DND-41 (cell line): Measurements from ENCODE around the gene TMSB10.
"Not testable (repeated sequence)": the region's sequence is repeated elsewhere in the genome, so short reads cannot be mapped to it uniquely, and the experiment has no call there.

Source experiments
- ATAC-seq: fragments of 200-7000 bp; cut with Tn5 transposase; 3 replicates; pipeline ENCODE4 v1.9.1; 2021; ENCODE audit warnings: low read depth; ENCODE audit not compliant: insufficient read depth
- DNase-seq: peaks from one replicate; pipeline ENCODE4 v3.0.0-alpha.2; 2020
- H2AFZ ChIP-seq: 2 replicates; pipeline ENCODE4 v1.6.0; 2012; ENCODE audit warnings: low read depth, low read length
- H3K27ac ChIP-seq: 2 replicates; pipeline ENCODE4 v1.5.1; 2012; ENCODE audit warnings: low read length, inconsistent platforms
- H3K27me3 ChIP-seq: fragments of 200-600 bp; sonication (generic); 2 replicates; pipeline ENCODE4 v1.6.0; 2012; ENCODE audit warnings: low read length, mild to moderate bottlenecking, inconsistent platforms; ENCODE audit not compliant: insufficient read depth, poor library complexity
- H3K36me3 ChIP-seq: 2 replicates; pipeline ENCODE4 v1.5.1; 2012; ENCODE audit warnings: low read length, inconsistent platforms; ENCODE audit not compliant: insufficient read depth
- H3K4me1 ChIP-seq: 2 replicates; pipeline ENCODE4 v1.5.1; 2012; ENCODE audit warnings: mild to moderate bottlenecking, low read length; ENCODE audit not compliant: insufficient read depth
- H3K4me2 ChIP-seq: 2 replicates; pipeline ENCODE4 v1.6.0; 2012; ENCODE audit warnings: mild to moderate bottlenecking, moderate library complexity, low read length, inconsistent platforms; ENCODE audit not compliant: insufficient read depth
- H3K4me3 ChIP-seq, 2 experiments: fragments of 200-600 bp in 1 of 2; shearing (Covaris generic) in 1 of 2; 2 replicates each; pipeline ENCODE4 v1.5.1; 2012 to 2016; ENCODE audit warnings: inconsistent platforms in 2 of 2, low read length in 2 of 2, mild to moderate bottlenecking in 2 of 2, low read depth in 1 of 2, moderate library complexity in 1 of 2
- H3K79me2 ChIP-seq: 2 replicates; pipeline ENCODE4 v1.6.0; 2012; ENCODE audit warnings: low read length, inconsistent platforms; ENCODE audit not compliant: insufficient read depth
- H3K9ac ChIP-seq: 2 replicates; pipeline ENCODE4 v1.6.0; 2012; ENCODE audit warnings: low read depth, mild to moderate bottlenecking, inconsistent platforms, low read length, moderate library complexity
- H3K9me3 ChIP-seq: 2 replicates; pipeline ENCODE4 v1.5.1; 2012; ENCODE audit warnings: low read length, moderate library complexity, mild to moderate bottlenecking, inconsistent platforms; ENCODE audit not compliant: insufficient read depth, severe bottlenecking
- H4K20me1 ChIP-seq: 2 replicates; pipeline ENCODE4 v1.6.0; 2012; ENCODE audit warnings: low read length; ENCODE audit not compliant: insufficient read depth
- CTCF ChIP-seq: IDR thresholded peaks from 2 replicates; pipeline ENCODE4 v1.5.1; 2012; ENCODE audit warnings: borderline replicate concordance, low read length, moderate library complexity, mild to moderate bottlenecking; ENCODE audit not compliant: poor library complexity, severe bottlenecking; ENCODE audit errors: extremely low read depth
- EZH2 ChIP-seq: IDR thresholded peaks from 3 replicates; pipeline ENCODE4 v1.6.1; 2012; ENCODE audit warnings: borderline replicate concordance, low read depth, mild to moderate bottlenecking, moderate library complexity, low read length, inconsistent platforms; ENCODE audit not compliant: severe bottlenecking

The TMSB10 gene

GRCh38 chr2:84914334-84914733 lies 8.9 kb downstream of the TMSB10 start:
- Histone ChIP-seq H2AFZ (no peak overlapping the region), H3K9me3 (no peaks in the 10 kb centered on the region), H3K9ac (no peak overlapping the region), H3K79me2 (no peaks in the 10 kb centered on the region), H3K27ac (no peak overlapping the region), H3K4me2 (no peak overlapping the region), H3K27me3 (no peaks in the 10 kb centered on the region), H4K20me1 (no peaks in the 10 kb centered on the region), H3K36me3 (0 out of 2 replicates have a peak, but pooled peaks cover under 1% of the 10 kb centered on the region), H3K4me1 (no peaks in the 10 kb centered on the region), H3K4me3 (no peak overlapping the region)
- no peak for ATAC-seq
- DNase-seq: no peak
- no peak for TF ChIP-seq CTCF
- no peak for TF ChIP-seq EZH2

GRCh38 chr2:84915675-84916074 lies 10.2 kb downstream of the TMSB10 start:
- H3K27me3 ChIP-seq, H4K20me1 ChIP-seq, H3K9ac ChIP-seq, H3K27ac ChIP-seq, H3K36me3 ChIP-seq, DNase-seq, H3K79me2 ChIP-seq, ATAC-seq, H3K4me2 ChIP-seq, H3K9me3 ChIP-seq, H3K4me3 ChIP-seq, H3K4me1 ChIP-seq, H2AFZ ChIP-seq: not testable (repeated sequence)

- H2AFZ ChIP-seq, H3K4me3 ChIP-seq, H3K9me3 ChIP-seq, DNase-seq, H3K36me3 ChIP-seq, H3K9ac ChIP-seq, H3K27me3 ChIP-seq, H3K79me2 ChIP-seq, ATAC-seq, H3K4me1 ChIP-seq, H4K20me1 ChIP-seq, H3K4me2 ChIP-seq, H3K27ac ChIP-seq: not testable (repeated sequence)
Observed at GRCh38 chr2:84917821-84918220, 12.4 kb downstream of the TMSB10 start.

- TF ChIP-seq EZH2 (no peak), CTCF (no peak)
- DNase-seq: no peak
- ATAC-seq: no peak
- H3K79me2 ChIP-seq: no peaks in the 10 kb centered on the region
- H3K4me3 ChIP-seq: no peak overlapping the region
- H4K20me1 ChIP-seq: no peaks in the 10 kb centered on the region
- H3K27me3 ChIP-seq: no peaks in the 10 kb centered on the region
- H3K27ac ChIP-seq: no peak overlapping the region
- no peaks in the 10 kb centered on the region for H3K4me1 ChIP-seq
- H3K4me2 ChIP-seq: no peak overlapping the region
- H2AFZ ChIP-seq: no peak overlapping the region
- H3K9ac ChIP-seq: no peak overlapping the region
- H3K9me3 ChIP-seq: no peaks in the 10 kb centered on the region
- no peaks in the 10 kb centered on the region for H3K36me3 ChIP-seq
Observed at GRCh38 chr2:84918430-84918829, 13.0 kb downstream of the TMSB10 start.
